K562 (cell line): ENCODE data around the gene XRRA1. TPM values are rescaled to one million over a fixed set of nuclear protein-coding genes. Genes with fewer than 3 reads are reported as not detected.

Experiments
- AFF1 ChIP-seq, 2 experiments: fragments of 450-650 bp; IDR thresholded peaks; 2 replicates each; pipeline ENCODE4 v1.6.1; 2018; ENCODE audit warnings: mild to moderate bottlenecking in 2 of 2, low read depth in 1 of 2; ENCODE audit not compliant: partially characterized antibody in 2 of 2
- DDX20 ChIP-seq: fragments of 450-650 bp; IDR thresholded peaks from 2 replicates; pipeline ENCODE4 v1.6.1; 2016; ENCODE audit warnings: missing genetic modification characterization, low read depth, mild to moderate bottlenecking, missing compliant biosample characterization, moderate library complexity
- ELF2 ChIP-seq: fragments of 250-450 bp; sonication (Bioruptor Pico); IDR thresholded peaks from 2 replicates; pipeline ENCODE4 v1.5.0; 2021; ENCODE audit warnings: mild to moderate bottlenecking
- FOSL1 ChIP-seq: fragments of 200-800 bp; sonication (Bioruptor generic); conservative IDR thresholded peaks from 2 replicates; pipeline ENCODE4 v1.6.1; 2016; ENCODE audit warnings: missing genetic modification characterization, missing compliant biosample characterization
- KHSRP ChIP-seq: fragments of 450-650 bp; IDR thresholded peaks from 2 replicates; pipeline ENCODE4 v1.6.1; 2017
- PHF20 ChIP-seq: fragments of 450-650 bp; IDR thresholded peaks from 2 replicates; pipeline ENCODE4 v1.6.1; 2018; ENCODE audit not compliant: partially characterized antibody
- RBM34 ChIP-seq: fragments of 200-400 bp; formaldehyde crosslinking; IDR thresholded peaks from 2 replicates; pipeline ENCODE4 v1.6.1; 2018; ENCODE audit warnings: low read length, borderline replicate concordance; ENCODE audit not compliant: insufficient read depth
- RNF219 ChIP-seq: fragments of 250-450 bp; sonication (Bioruptor Pico); IDR thresholded peaks from 2 replicates; pipeline ENCODE4 v1.5.0; 2022; ENCODE audit warnings: mild to moderate bottlenecking
- RUNX1 ChIP-seq: sonication (generic); IDR thresholded peaks from 2 replicates; pipeline ENCODE4 v1.6.1; 2016; ENCODE audit warnings: antibody characterized with exemption, low read depth
- SP2 ChIP-seq: IDR thresholded peaks from 2 replicates; pipeline ENCODE4 v1.6.1; 2011; ENCODE audit warnings: mild to moderate bottlenecking, low read depth, low read length, moderate library complexity; ENCODE audit not compliant: poor library complexity, severe bottlenecking; ENCODE audit errors: extremely low read depth
- TAF15 ChIP-seq: fragments of 200-400 bp; formaldehyde crosslinking; IDR thresholded peaks from 2 replicates; pipeline ENCODE4 v1.6.1; 2017; ENCODE audit warnings: mild to moderate bottlenecking, low read depth, low read length, moderate library complexity
- U2AF2 ChIP-seq: fragments of 200-400 bp; formaldehyde crosslinking; optimal IDR thresholded peaks from 2 replicates; pipeline ENCODE3; 2017; ENCODE audit warnings: low read depth, mild to moderate bottlenecking, low read length
- ZBTB8A ChIP-seq: fragments of 450-650 bp; IDR thresholded peaks from 2 replicates; pipeline ENCODE4 v1.6.1; 2018; ENCODE audit warnings: mild to moderate bottlenecking, moderate library complexity; ENCODE audit not compliant: partially characterized antibody
- ZEB2 ChIP-seq: fragments of 450-650 bp; IDR thresholded peaks from 2 replicates; pipeline ENCODE4 v1.6.1; 2016
- ZKSCAN1 ChIP-seq: fragments of 150-350 bp; IDR thresholded peaks from 2 replicates; pipeline ENCODE4 v1.6.1; 2016; ENCODE audit warnings: low read depth, low read length
- ZKSCAN3 ChIP-seq: fragments of 250-450 bp; sonication (Bioruptor Pico); IDR thresholded peaks from 2 replicates; pipeline ENCODE4 v1.4.0; 2020
- ZNF165 ChIP-seq: fragments of 250-450 bp; sonication (Bioruptor Pico); IDR thresholded peaks from 2 replicates; pipeline ENCODE4 v1.4.0; 2020; ENCODE audit warnings: borderline replicate concordance
- ZNF232 ChIP-seq: sonication (generic); formaldehyde crosslinking; IDR thresholded peaks from 2 replicates; pipeline ENCODE4 v1.8.0; 2022; ENCODE audit warnings: mild to moderate bottlenecking, missing genetic modification reagents
- ZNF518B ChIP-seq: fragments of 250-450 bp; sonication (Bioruptor Pico); IDR thresholded peaks from 2 replicates; pipeline ENCODE4 v1.5.0; 2021; ENCODE audit warnings: mild to moderate bottlenecking, moderate library complexity
- polyA plus RNA-seq, 8 experiments: library from polyadenylated mRNA; depleted of rRNA in 4 of 8; stranded (reverse) in 5 of 8; unstranded in 3 of 8; fragments of >200 nt; fragmentation: Nextera tagmentation in 2 of 8; fragmentation: Illumina TruSeq in 1 of 8; extraction: Ambion mirVana in 2 of 8; extraction: Trizol in 1 of 8; gene quantifications; 2 replicates each; pipeline versions ENCODE4 v1.2.1 to v1.2.3, GENCODE V29; 2011 to 2014; ENCODE audit warnings: inconsistent platforms in 1 of 8, missing spikeins in 1 of 8
- total RNA-seq, 7 experiments: library from RNA; depleted of rRNA in 6 of 7; stranded (reverse); fragments of >200 nt in 6 of 7; fragmentation: Illumina TruSeq in 2 of 7; extraction: Trizol in 2 of 7; gene quantifications; 2 replicates each; pipeline versions ENCODE4 v1.2.1 to v1.2.3, GENCODE V29; 2011 to 2021; ENCODE audit warnings: low replicate concordance in 1 of 7

Gene XRRA1
- total and polyA plus RNA-seq, 9 of the 15 experiments (the other 6 are each of a cell fraction or from before 2014, with no cell fraction given): 5.0 to 22.5 (median 16.0) TPM

- TF ChIP-seq RNF219 (CRISPR knock-in tag): no peak
- no peak for TF ChIP-seq ZKSCAN3 (CRISPR knock-in tag)
- peak; percentile 69; the same call in 1 of the 2 replicates for TF ChIP-seq RUNX1
- peak; percentile 82 for TF ChIP-seq PHF20
- TF ChIP-seq RBM34: no peak
- no peak for TF ChIP-seq ZBTB8A
- no peak for TF ChIP-seq SP2
- no peak for TF ChIP-seq ELF2
- no peak for TF ChIP-seq ZNF232
- TF ChIP-seq ZNF165: 0 out of 2 replicates have a peak, but pooled peaks have one; percentile 57
- TF ChIP-seq AFF1 (IDR thresholded peaks at IDR 0.05; ENCODE audit: low read depth in 1 of 2, partially characterized antibody in 2 of 2): peak in 1 of 2 experiments; percentile 93
- TF ChIP-seq ZKSCAN1: no peak
- no peak for TF ChIP-seq ZNF518B (CRISPR knock-in tag)
- TF ChIP-seq FOSL1 (tag): no peak; the same call in none of the 2 replicates
- no peak for TF ChIP-seq KHSRP
- TF ChIP-seq ZEB2: no peak
- no peak for TF ChIP-seq U2AF2
- TF ChIP-seq DDX20 (tag): no peak
- no peak for TF ChIP-seq TAF15
Observed at GRCh38 chr11:74948898-74949752, at the start of gene XRRA1, which contains the start of gene SPCS2 (continued).
